ENCODE data around the gene MT1HL1.
"Not testable (repeated sequence)": the region's sequence is repeated elsewhere in the genome, so short reads cannot be mapped to it uniquely, and the experiment has no call there.

MT1HL1 gene

GRCh38 chr1:236974025-236974424 is 30.2 kb downstream of the MT1HL1 start:
- DNase-seq = not testable (repeated sequence)

DNA sequence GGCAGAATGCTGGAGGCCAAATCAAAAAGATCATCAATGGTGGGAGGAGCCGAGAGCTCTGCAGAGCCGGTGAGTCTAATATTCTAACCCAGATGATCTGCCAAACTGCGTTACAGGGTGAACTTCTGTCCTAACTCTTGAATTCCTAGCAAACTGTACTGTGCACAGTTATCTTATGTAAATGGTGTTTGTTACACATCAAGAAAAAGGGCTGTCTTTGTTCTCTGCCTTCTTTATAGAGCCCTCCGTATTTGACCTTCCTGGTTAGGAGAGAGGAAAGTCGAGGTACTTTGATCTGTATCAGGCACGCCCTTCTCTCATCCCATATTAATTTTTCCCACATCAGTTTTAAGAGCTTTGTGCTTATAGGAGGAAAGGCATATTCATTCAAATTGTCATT is 37.6 kb downstream of the MT1HL1 start:
- DNase-seq = no peak

DNA sequence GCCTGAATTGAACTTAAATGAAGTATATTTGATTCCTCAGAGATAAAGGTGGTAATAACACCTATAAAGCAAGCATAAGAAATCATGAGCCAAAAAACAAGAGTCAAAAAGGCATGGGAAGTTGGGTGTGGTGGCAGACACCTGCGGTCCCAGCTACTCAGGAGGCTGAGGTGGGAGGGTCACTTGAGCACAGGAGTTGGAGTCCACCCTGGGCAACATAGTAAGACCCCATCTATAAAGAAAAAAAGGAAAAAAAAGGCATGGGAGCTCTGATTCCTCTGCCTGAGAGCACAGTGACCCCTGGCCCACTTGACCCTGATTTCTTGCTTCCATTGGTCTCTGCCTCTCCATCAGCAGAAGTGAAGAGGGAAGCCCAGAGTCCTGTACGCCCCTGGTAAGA is 40.3 kb downstream of the MT1HL1 start:
- DNase-seq = no peak

DNA sequence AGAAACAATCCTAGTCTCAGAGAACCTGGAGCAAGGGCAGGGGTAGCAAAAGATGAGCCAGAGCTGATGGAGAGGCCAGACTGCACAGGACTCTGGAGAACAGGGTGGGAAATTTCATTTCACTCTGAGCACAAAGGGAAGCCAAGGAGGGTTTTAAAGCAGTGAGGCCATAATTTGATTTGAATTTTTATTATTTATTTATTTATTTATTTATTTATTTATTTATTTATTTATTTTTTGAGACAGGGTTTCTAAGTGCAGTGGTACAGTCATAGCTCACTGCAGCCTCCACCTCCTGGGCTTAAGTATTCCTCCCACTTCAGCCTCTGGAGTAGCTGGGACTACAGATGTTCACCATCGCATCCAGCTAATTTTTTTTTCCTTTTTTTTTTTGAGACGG is 45.1 kb downstream of the MT1HL1 start:
- DNase-seq = no peak

GRCh38 chr1:236957235-236957634 is 47.0 kb downstream of the MT1HL1 start:
- DNase-seq = no peak

All from NCI-H774 (cell line).